Measurements from ENCODE around the gene ATP5PD.

DNA sequence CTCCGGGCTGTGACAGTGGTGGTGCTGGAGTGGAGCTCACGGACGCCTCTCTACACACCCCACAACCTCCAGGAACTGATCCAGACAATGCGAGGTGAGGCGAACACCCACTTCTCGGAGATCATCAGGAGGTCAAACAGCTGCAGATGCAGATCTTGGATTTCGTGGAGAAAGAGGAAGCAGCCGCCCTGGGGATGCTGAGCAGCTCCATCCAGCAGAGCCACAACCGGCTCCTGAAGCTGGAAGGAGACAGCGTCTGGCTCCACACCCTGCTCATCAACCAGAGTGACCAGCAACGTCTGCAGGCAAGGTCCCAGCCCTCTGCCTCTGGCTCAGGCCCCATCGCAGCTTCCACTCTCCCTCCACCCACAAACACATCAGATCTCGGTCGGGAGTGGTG lies 27.8 kb upstream of the ATP5PD start:
- TF ChIP-seq, protein P1, sequence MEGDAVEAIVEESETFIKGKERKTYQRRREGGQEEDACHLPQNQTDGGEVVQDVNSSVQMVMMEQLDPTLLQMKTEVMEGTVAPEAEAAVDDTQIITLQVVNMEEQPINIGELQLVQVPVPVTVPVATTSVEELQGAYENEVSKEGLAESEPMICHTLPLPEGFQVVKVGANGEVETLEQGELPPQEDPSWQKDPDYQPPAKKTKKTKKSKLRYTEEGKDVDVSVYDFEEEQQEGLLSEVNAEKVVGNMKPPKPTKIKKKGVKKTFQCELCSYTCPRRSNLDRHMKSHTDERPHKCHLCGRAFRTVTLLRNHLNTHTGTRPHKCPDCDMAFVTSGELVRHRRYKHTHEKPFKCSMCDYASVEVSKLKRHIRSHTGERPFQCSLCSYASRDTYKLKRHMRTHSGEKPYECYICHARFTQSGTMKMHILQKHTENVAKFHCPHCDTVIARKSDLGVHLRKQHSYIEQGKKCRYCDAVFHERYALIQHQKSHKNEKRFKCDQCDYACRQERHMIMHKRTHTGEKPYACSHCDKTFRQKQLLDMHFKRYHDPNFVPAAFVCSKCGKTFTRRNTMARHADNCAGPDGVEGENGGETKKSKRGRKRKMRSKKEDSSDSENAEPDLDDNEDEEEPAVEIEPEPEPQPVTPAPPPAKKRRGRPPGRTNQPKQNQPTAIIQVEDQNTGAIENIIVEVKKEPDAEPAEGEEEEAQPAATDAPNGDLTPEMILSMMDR (IDR thresholded peaks at IDR 0.05; ENCODE audit: insufficient read depth, low read length) = no peak
- TF ChIP-seq POLR2AphosphoS5 (IDR thresholded peaks at IDR 0.05; ENCODE audit: low read depth) = no peak
- TF ChIP-seq, protein P2, sequence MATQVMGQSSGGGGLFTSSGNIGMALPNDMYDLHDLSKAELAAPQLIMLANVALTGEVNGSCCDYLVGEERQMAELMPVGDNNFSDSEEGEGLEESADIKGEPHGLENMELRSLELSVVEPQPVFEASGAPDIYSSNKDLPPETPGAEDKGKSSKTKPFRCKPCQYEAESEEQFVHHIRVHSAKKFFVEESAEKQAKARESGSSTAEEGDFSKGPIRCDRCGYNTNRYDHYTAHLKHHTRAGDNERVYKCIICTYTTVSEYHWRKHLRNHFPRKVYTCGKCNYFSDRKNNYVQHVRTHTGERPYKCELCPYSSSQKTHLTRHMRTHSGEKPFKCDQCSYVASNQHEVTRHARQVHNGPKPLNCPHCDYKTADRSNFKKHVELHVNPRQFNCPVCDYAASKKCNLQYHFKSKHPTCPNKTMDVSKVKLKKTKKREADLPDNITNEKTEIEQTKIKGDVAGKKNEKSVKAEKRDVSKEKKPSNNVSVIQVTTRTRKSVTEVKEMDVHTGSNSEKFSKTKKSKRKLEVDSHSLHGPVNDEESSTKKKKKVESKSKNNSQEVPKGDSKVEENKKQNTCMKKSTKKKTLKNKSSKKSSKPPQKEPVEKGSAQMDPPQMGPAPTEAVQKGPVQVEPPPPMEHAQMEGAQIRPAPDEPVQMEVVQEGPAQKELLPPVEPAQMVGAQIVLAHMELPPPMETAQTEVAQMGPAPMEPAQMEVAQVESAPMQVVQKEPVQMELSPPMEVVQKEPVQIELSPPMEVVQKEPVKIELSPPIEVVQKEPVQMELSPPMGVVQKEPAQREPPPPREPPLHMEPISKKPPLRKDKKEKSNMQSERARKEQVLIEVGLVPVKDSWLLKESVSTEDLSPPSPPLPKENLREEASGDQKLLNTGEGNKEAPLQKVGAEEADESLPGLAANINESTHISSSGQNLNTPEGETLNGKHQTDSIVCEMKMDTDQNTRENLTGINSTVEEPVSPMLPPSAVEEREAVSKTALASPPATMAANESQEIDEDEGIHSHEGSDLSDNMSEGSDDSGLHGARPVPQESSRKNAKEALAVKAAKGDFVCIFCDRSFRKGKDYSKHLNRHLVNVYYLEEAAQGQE (IDR thresholded peaks at IDR 0.05; ENCODE audit: insufficient replicate concordance, low read depth) = no peak

Data from HL-60 (cell line).